ENCODE results near the gene PTTG1IP. TPM values are rescaled to one million over a fixed set of nuclear protein-coding genes. Genes with fewer than 3 reads are reported as not detected.
"Not testable (repeated sequence)": the region's sequence is repeated elsewhere in the genome, so short reads cannot be mapped to it uniquely, and the experiment has no call there.

Gene PTTG1IP
- total and polyA plus RNA-seq, 7 donors: 49.7 to 208 (median 158) TPM

- Histone ChIP-seq H3K9me3 (no peaks in the 10 kb centered on the region), H3K36me3 (no peaks in the 10 kb centered on the region), H3K27me3 (no peaks in the 10 kb centered on the region), H3K4me1 (peaks cover 0 to 7% (median 6%) of the 10 kb centered on the region in 4 donors), H3K27ac (no peak overlapping the region), H3K4me3 (no peak overlapping the region)
- intact Hi-C loops (cut with DNase I): no loop called here
- 25 to 78% methylated on average over 29 of the region's 29 CpGs for WGBS, 2 donors
- TF ChIP-seq CTCF (IDR thresholded peaks at IDR 0.05) (no peak), POLR2AphosphoS5 (IDR thresholded peaks at IDR 0.05) (no peak), POLR2A (IDR thresholded peaks at IDR 0.05) (no peak), EP300 (IDR thresholded peaks at IDR 0.05) (no peak)
- DNase-seq: no peak
Observed at GRCh38 chr21:44834951-44835646, 38.4 kb downstream of the PTTG1IP start.

GRCh38 chr21:44834231-44834950 lies 39.1 kb downstream of the PTTG1IP start:
- peaks cover 0 to 7% (median 6%) of the 10 kb centered on the region in 4 donors for H3K4me1 ChIP-seq
- no peak for TF ChIP-seq CTCF (IDR thresholded peaks at IDR 0.05)
- no peak for TF ChIP-seq POLR2A (IDR thresholded peaks at IDR 0.05)
- TF ChIP-seq POLR2AphosphoS5 (IDR thresholded peaks at IDR 0.05): no peak
- TF ChIP-seq EP300 (IDR thresholded peaks at IDR 0.05): no peak
- intact Hi-C loops (cut with DNase I): no loop called here
- no peak for DNase-seq
- no peaks in the 10 kb centered on the region for H3K27me3 ChIP-seq
- WGBS, 2 donors: 84 to 90% methylated on average over 26 of the region's 26 CpGs
- no peak overlapping the region for H3K4me3 ChIP-seq
- no peaks in the 10 kb centered on the region for H3K36me3 ChIP-seq
- no peak overlapping the region for H3K27ac ChIP-seq
- no peaks in the 10 kb centered on the region for H3K9me3 ChIP-seq

GRCh38 chr21:44833663-44834062 lies 39.8 kb downstream of the PTTG1IP start:
- H3K4me3 ChIP-seq: no peak overlapping the region
- WGBS, 2 donors: 65 to 88% methylated on average over 5 of the region's 5 CpGs
- intact Hi-C loops (cut with DNase I): no loop called here
- no peak for TF ChIP-seq EP300 (IDR thresholded peaks at IDR 0.05)
- no peak for TF ChIP-seq CTCF (IDR thresholded peaks at IDR 0.05)
- TF ChIP-seq POLR2AphosphoS5 (IDR thresholded peaks at IDR 0.05): no peak
- no peak for TF ChIP-seq POLR2A (IDR thresholded peaks at IDR 0.05)
- no peaks in the 10 kb centered on the region for H3K36me3 ChIP-seq
- no peaks in the 10 kb centered on the region for H3K27me3 ChIP-seq
- no peak for DNase-seq
- H3K4me1 ChIP-seq: peaks cover 0 to 7% (median 6%) of the 10 kb centered on the region in 4 donors
- no peak overlapping the region for H3K27ac ChIP-seq
- H3K9me3 ChIP-seq: peaks cover 0 to 2% (median 0%) of the 10 kb centered on the region in 4 donors

GRCh38 chr21:44832516-44833255 lies 40.8 kb downstream of the PTTG1IP start:
- intact Hi-C loops (cut with DNase I); H3K27me3 ChIP-seq; H3K4me1 ChIP-seq; DNase-seq; H3K27ac ChIP-seq; H3K4me3 ChIP-seq; H3K36me3 ChIP-seq; H3K9me3 ChIP-seq: not testable (repeated sequence)
- 92 to 93% methylated on average over 23 of the region's 23 CpGs for WGBS, 2 donors

All from sigmoid colon (tissue), 7 donors.